Effector memory CD4-positive, alpha-beta T cell (primary cell): ENCODE measurements around the gene E4F1.

ENCODE experiments used
- DNase-seq, 3 donors: peaks; one replicate each; pipeline ENCODE4 v3.0.0-alpha.2; 2020
- H3K27ac ChIP-seq: 2 replicates; pipeline ENCODE4 v1.7.0; 2013; ENCODE audit warnings: mild to moderate bottlenecking, low read length, moderate library complexity; ENCODE audit not compliant: insufficient read depth, poor library complexity, severe bottlenecking
- H3K27me3 ChIP-seq: replicated peaks from 2 replicates; pipeline ENCODE4 v1.7.0; 2013; ENCODE audit warnings: mild to moderate bottlenecking, low read length; ENCODE audit not compliant: insufficient read depth, control insufficient read depth, poor library complexity, severe bottlenecking
- H3K36me3 ChIP-seq: 2 replicates; pipeline ENCODE4 v1.7.0; 2013; ENCODE audit warnings: mild to moderate bottlenecking, low read length, moderate library complexity; ENCODE audit not compliant: control insufficient read depth, insufficient read depth
- H3K4me1 ChIP-seq: 2 replicates; pipeline ENCODE4 v1.7.0; 2013; ENCODE audit warnings: low read length, mild to moderate bottlenecking; ENCODE audit not compliant: control insufficient read depth, insufficient read depth, poor library complexity, severe bottlenecking
- H3K4me3 ChIP-seq: 2 replicates; pipeline ENCODE4 v1.7.0; 2013; ENCODE audit warnings: low read length, low read depth, mild to moderate bottlenecking; ENCODE audit not compliant: insufficient read depth, poor library complexity, severe bottlenecking
- H3K9me3 ChIP-seq: 2 replicates; pipeline ENCODE4 v1.7.0; 2013; ENCODE audit warnings: mild to moderate bottlenecking, low read length, moderate library complexity; ENCODE audit not compliant: control insufficient read depth

E4F1 gene

GRCh38 chr16:2280981-2281542 is 57.7 kb downstream of the E4F1 start:
- Histone ChIP-seq H3K27ac (no peak overlapping the region), H3K4me3 (no peak overlapping the region), H3K36me3 (no peaks in the 10 kb centered on the region), H3K9me3 (no peaks in the 10 kb centered on the region), H3K4me1 (no peaks in the 10 kb centered on the region), H3K27me3 (no peaks in the 10 kb centered on the region)
- no peak for DNase-seq

- no peaks in the 10 kb centered on the region for H3K27me3 ChIP-seq
These were observed 58.9 kb downstream of the E4F1 start for GRCh38 chr16:2282262-2282661.

GRCh38 chr16:2282866-2283555 is 59.6 kb downstream of the E4F1 start:
- no peak for DNase-seq
- Histone ChIP-seq H3K27me3 (no peaks in the 10 kb centered on the region), H3K36me3 (no peaks in the 10 kb centered on the region), H3K9me3 (no peaks in the 10 kb centered on the region), H3K4me3 (no peak overlapping the region), H3K4me1 (no peaks in the 10 kb centered on the region), H3K27ac (no peak overlapping the region)

More at GRCh38 chr16:2282262-2282661, 58.9 kb downstream of the E4F1 start:
- Histone ChIP-seq H3K36me3 (no peaks in the 10 kb centered on the region), H3K4me3 (no peak overlapping the region), H3K9me3 (no peaks in the 10 kb centered on the region), H3K27ac (no peak overlapping the region), H3K4me1 (no peaks in the 10 kb centered on the region)
- no peak for DNase-seq

- H3K27me3 ChIP-seq: no peaks in the 10 kb centered on the region
- no peak overlapping the region for H3K27ac ChIP-seq
- no peaks in the 10 kb centered on the region for H3K9me3 ChIP-seq
- no peaks in the 10 kb centered on the region for H3K4me1 ChIP-seq
- no peak overlapping the region for H3K4me3 ChIP-seq
- H3K36me3 ChIP-seq: no peaks in the 10 kb centered on the region
- no peak for DNase-seq
These were observed 60.8 kb downstream of the E4F1 start for GRCh38 chr16:2284001-2284770.

- DNase-seq: no peak
- H3K4me3 ChIP-seq: no peak overlapping the region
- H3K36me3 ChIP-seq: no peaks in the 10 kb centered on the region
- H3K4me1 ChIP-seq: no peaks in the 10 kb centered on the region
- H3K27me3 ChIP-seq: no peaks in the 10 kb centered on the region
- H3K27ac ChIP-seq: no peak overlapping the region
- H3K9me3 ChIP-seq: no peaks in the 10 kb centered on the region
These were observed 61.6 kb downstream of the E4F1 start for GRCh38 chr16:2284797-2285576.
